DOHH2 (cell line): Measurements from ENCODE around the gene EPS8L3.

ENCODE experiments used
- H3F3A ChIP-seq: fragments of 200-600 bp; sonication (generic), shearing (Covaris generic); 2 replicates; pipeline ENCODE4 v1.6.0; 2016; ENCODE audit warnings: antibody characterized with exemption, mild to moderate bottlenecking; ENCODE audit not compliant: control insufficient read depth, insufficient read depth
- H3K27ac ChIP-seq: fragments of 200-600 bp; sonication (generic); 2 replicates; pipeline ENCODE4 v1.5.1; 2014; ENCODE audit warnings: low read depth, mild to moderate bottlenecking, low read length, moderate library complexity
- H3K27me3 ChIP-seq: fragments of 200-600 bp; sonication (generic); 2 replicates; pipeline ENCODE4 v1.6.1; 2014; ENCODE audit warnings: mild to moderate bottlenecking, low read length, mixed read lengths; ENCODE audit not compliant: control insufficient read depth
- H3K36me3 ChIP-seq: fragments of 200-600 bp; sonication (generic); 2 replicates; pipeline ENCODE4 v1.6.1; 2014; ENCODE audit warnings: mild to moderate bottlenecking, low read length, moderate library complexity, mixed read lengths; ENCODE audit not compliant: control insufficient read depth
- H3K4me1 ChIP-seq: fragments of 200-600 bp; sonication (generic); 2 replicates; pipeline ENCODE4 v1.6.1; 2014; ENCODE audit warnings: mild to moderate bottlenecking, low read length, mixed read lengths; ENCODE audit not compliant: control insufficient read depth
- H3K4me2 ChIP-seq: fragments of 200-600 bp; sonication (generic); 2 replicates; pipeline ENCODE4 v1.6.0; 2014; ENCODE audit warnings: mild to moderate bottlenecking, low read length, moderate library complexity
- H3K4me3 ChIP-seq: fragments of 200-600 bp; sonication (generic); 2 replicates; pipeline ENCODE4 v1.5.1; 2014; ENCODE audit warnings: mild to moderate bottlenecking, low read length, mixed read lengths
- H3K79me2 ChIP-seq: fragments of 200-600 bp; sonication (generic); 2 replicates; pipeline ENCODE4 v1.6.1; 2014; ENCODE audit warnings: mild to moderate bottlenecking, low read length, mixed read lengths; ENCODE audit not compliant: control insufficient read depth
- H3K9me2 ChIP-seq: fragments of 200-600 bp; sonication (generic); replicated peaks from 2 replicates; pipeline ENCODE4 v1.6.1; 2014; ENCODE audit warnings: mild to moderate bottlenecking, low read length, mixed read lengths; ENCODE audit not compliant: control insufficient read depth
- H3K9me3 ChIP-seq: fragments of 200-600 bp; sonication (generic); 2 replicates; pipeline ENCODE4 v1.6.1; 2014; ENCODE audit warnings: antibody characterized with exemption, low read length, mixed read lengths; ENCODE audit not compliant: control insufficient read depth, insufficient read depth
- H4K20me1 ChIP-seq: fragments of 200-600 bp; sonication (generic); 2 replicates; pipeline ENCODE4 v1.6.0; 2014; ENCODE audit warnings: low read depth, mild to moderate bottlenecking, antibody characterized with exemption, low read length, moderate library complexity; ENCODE audit not compliant: control insufficient read depth, insufficient read depth
- EZH2phosphoT487 ChIP-seq: fragments of 200-600 bp; sonication (generic); IDR thresholded peaks from 2 replicates; pipeline ENCODE4 v1.6.1; 2017; ENCODE audit warnings: borderline replicate concordance, mild to moderate bottlenecking, antibody characterized with exemption, low read length, moderate library complexity, mixed read lengths
- TF ChIP-seq, protein P1 (sequence below): fragments of 200-600 bp; sonication (generic); IDR thresholded peaks from one replicate; pipeline ENCODE4 v1.5.1; 2014; ENCODE audit warnings: antibody characterized with exemption, mild to moderate bottlenecking, low read depth, low read length; ENCODE audit not compliant: poor library complexity, severe bottlenecking

Gene EPS8L3

DNA sequence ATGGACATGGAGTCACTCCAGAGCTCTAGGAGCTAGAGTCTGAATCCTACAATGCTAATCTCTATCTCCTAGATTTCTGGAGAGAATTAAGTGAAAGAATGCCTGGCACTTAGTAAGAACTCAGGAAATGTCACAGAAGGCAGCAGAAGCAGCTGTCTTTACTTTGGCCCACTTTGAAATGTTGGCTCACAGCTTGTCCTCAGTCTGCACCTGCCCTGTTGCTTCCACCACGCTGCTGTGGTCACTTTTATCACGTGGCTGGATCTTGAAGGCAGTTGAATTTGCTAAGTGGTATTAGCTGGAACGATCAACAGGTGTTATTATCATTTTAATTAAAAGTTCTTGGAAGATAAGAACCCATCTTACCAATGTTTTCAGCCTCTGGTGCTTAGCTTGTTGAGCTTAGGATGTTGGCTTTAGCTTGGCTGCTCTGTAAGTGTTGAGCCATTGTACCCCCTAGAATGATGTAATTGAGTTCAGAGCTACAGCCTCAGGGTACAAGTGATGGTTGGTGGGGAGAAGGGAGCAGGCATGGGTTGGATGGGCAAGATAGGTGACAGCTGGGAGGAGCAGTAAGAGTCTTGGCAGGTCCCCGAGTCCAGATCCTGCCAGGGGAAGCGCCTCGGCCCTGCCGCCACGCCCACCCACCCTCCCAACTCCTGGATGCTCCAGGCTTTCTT is 41.9 kb upstream of the EPS8L3 start:
- Histone ChIP-seq H3K4me3 (no peak overlapping the region), H3F3A (no peaks in the 10 kb centered on the region), H3K9me2 (no peaks in the 10 kb centered on the region), H3K27ac (no peak overlapping the region), H3K36me3 (no peaks in the 10 kb centered on the region), H4K20me1 (no peaks in the 10 kb centered on the region), H3K4me1 (peaks cover 5% of the 10 kb centered on the region), H3K79me2 (no peaks in the 10 kb centered on the region), H3K4me2 (no peak overlapping the region), H3K9me3 (no peaks in the 10 kb centered on the region), H3K27me3 (no peaks in the 10 kb centered on the region)
- TF ChIP-seq, protein P1, sequence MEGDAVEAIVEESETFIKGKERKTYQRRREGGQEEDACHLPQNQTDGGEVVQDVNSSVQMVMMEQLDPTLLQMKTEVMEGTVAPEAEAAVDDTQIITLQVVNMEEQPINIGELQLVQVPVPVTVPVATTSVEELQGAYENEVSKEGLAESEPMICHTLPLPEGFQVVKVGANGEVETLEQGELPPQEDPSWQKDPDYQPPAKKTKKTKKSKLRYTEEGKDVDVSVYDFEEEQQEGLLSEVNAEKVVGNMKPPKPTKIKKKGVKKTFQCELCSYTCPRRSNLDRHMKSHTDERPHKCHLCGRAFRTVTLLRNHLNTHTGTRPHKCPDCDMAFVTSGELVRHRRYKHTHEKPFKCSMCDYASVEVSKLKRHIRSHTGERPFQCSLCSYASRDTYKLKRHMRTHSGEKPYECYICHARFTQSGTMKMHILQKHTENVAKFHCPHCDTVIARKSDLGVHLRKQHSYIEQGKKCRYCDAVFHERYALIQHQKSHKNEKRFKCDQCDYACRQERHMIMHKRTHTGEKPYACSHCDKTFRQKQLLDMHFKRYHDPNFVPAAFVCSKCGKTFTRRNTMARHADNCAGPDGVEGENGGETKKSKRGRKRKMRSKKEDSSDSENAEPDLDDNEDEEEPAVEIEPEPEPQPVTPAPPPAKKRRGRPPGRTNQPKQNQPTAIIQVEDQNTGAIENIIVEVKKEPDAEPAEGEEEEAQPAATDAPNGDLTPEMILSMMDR = no peak
- no peak for TF ChIP-seq EZH2phosphoT487

DNA sequence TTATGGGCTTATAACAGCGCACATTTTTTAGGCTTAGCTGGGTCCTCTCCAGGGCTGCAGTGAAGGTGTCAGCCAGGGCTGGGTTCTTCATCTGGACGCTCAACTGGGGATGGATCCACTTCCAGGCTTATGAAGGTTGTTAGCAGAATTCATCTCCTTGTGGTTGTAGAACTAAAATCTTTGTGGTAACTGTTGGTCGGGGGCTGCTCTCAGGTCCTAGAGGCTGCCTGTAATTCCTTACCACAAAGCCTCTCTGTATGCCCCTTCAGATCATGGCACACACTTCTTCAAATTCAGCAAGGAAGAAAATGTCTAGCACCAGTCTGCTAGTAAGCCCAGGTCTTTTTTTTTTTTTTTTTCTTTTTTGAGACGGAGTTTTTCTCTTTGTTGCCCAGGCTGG is 40.9 kb upstream of the EPS8L3 start:
- H3K4me3 ChIP-seq = no peak overlapping the region
- H3K79me2 ChIP-seq = no peaks in the 10 kb centered on the region
- no peaks in the 10 kb centered on the region for H3K36me3 ChIP-seq
- H3K4me2 ChIP-seq = no peak overlapping the region
- no peak for TF ChIP-seq EZH2phosphoT487
- TF ChIP-seq, protein P1 = no peak
- no peaks in the 10 kb centered on the region for H3K9me3 ChIP-seq
- H3K4me1 ChIP-seq = peaks cover 5% of the 10 kb centered on the region
- H3K9me2 ChIP-seq = no peaks in the 10 kb centered on the region
- H4K20me1 ChIP-seq = no peaks in the 10 kb centered on the region
- no peak overlapping the region for H3K27ac ChIP-seq
- no peaks in the 10 kb centered on the region for H3F3A ChIP-seq
- no peaks in the 10 kb centered on the region for H3K27me3 ChIP-seq

DNA sequence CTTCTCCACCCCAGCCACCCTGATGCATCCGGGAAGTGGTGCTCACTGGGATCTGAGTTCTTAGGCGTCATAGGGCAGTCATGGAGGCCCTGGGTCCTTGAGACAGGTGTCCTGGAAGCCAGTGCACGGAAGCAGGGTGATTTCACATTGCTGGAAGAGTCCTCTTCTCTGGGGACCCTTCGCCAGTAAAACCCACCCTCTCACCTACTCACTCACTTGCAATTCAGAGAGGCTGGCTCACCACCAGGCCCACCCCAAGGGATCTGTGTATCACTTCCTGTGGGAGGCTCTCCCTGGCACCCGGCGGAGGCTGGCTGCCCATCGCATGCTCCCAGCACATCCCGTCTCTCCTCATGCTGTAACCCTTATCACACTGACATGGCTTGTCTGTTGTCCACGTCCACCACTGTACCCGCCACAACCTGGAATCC is 40.2 kb upstream of the EPS8L3 start:
- Histone ChIP-seq H3K9me2 (no peaks in the 10 kb centered on the region), H3K79me2 (no peaks in the 10 kb centered on the region), H3K27ac (no peak overlapping the region), H3F3A (no peaks in the 10 kb centered on the region), H3K27me3 (no peaks in the 10 kb centered on the region), H3K4me1 (peaks cover under 1% of the 10 kb centered on the region; the same call in 1 of the 2 replicates), H3K36me3 (no peaks in the 10 kb centered on the region), H4K20me1 (no peaks in the 10 kb centered on the region), H3K4me2 (no peak overlapping the region), H3K4me3 (no peak overlapping the region), H3K9me3 (no peaks in the 10 kb centered on the region)
- TF ChIP-seq, protein P1 = no peak
- no peak for TF ChIP-seq EZH2phosphoT487
